SK-N-SH treated with all-trans-retinoic acid at 6 μM for 48 hours (cell line): ENCODE measurements around the gene RGS6.

Experiments
- ARNTL ChIP-seq: fragments of 450-650 bp; formaldehyde crosslinking; IDR thresholded peaks from 2 replicates; pipeline ENCODE4 v1.5.0; 2020; ENCODE audit warnings: low read depth, mild to moderate bottlenecking, moderate library complexity, borderline replicate concordance
- ISL1 ChIP-seq: fragments of 250-450 bp; sonication (Bioruptor Pico); IDR thresholded peaks from 2 replicates; pipeline ENCODE4 v2.1.2; 2022; ENCODE audit warnings: mild to moderate bottlenecking, moderate library complexity
- PATZ1 ChIP-seq: fragments of 250-450 bp; sonication (Bioruptor Pico); IDR thresholded peaks from 2 replicates; pipeline ENCODE4 v1.8.0; 2020; ENCODE audit warnings: mild to moderate bottlenecking, moderate library complexity, borderline replicate concordance
- TSHZ2 ChIP-seq: fragments of 250-450 bp; sonication (Bioruptor Pico); IDR thresholded peaks from 2 replicates; pipeline ENCODE4 v1.5.0; 2020; ENCODE audit warnings: mild to moderate bottlenecking, moderate library complexity
- ZC3H10 ChIP-seq: fragments of 250-450 bp; sonication (Bioruptor Pico); IDR thresholded peaks from 2 replicates; pipeline ENCODE4 v1.5.1; 2021; ENCODE audit warnings: mild to moderate bottlenecking, moderate library complexity
- ZFP3 ChIP-seq: fragments of 250-450 bp; sonication (Bioruptor Pico); IDR thresholded peaks from 2 replicates; pipeline ENCODE4 v1.5.0; 2020; ENCODE audit warnings: mild to moderate bottlenecking, moderate library complexity

- TF ChIP-seq ZFP3 (CRISPR knock-in tag), result no peak
- TF ChIP-seq ISL1, result no peak
- TF ChIP-seq PATZ1 (CRISPR knock-in tag), result no peak
- no peak for TF ChIP-seq TSHZ2 (CRISPR knock-in tag)
- no peak for TF ChIP-seq ARNTL (CRISPR knock-in tag)
- no peak for TF ChIP-seq ZC3H10 (CRISPR knock-in tag)
Observed at GRCh38 chr14:72565149-72565559, 632.9 kb downstream of the RGS6 start.
